Activated CD4-positive, alpha-beta T cell treated with anti-CD3 and anti-CD28 coated beads for 1 hour (primary cell): ENCODE results near the gene SCGB2B2.
"Not testable (repeated sequence)": the region's sequence is repeated elsewhere in the genome, so short reads cannot be mapped to it uniquely, and the experiment has no call there.

Source experiments
- DNase-seq: peaks from one replicate; pipeline ENCODE4 v3.0.0-alpha.2; 2020

SCGB2B2 gene

GRCh38 chr19:34668077-34668689 lies 8.8 kb downstream of the SCGB2B2 start:
- DNase-seq: not testable (repeated sequence)

- DNase-seq: no peak
These were observed 9.4 kb downstream of the SCGB2B2 start for GRCh38 chr19:34667349-34668076.

GRCh38 chr19:34666958-34667265 lies 10.0 kb downstream of the SCGB2B2 start:
- no peak for DNase-seq

- DNase-seq: no peak
These were observed 10.6 kb downstream of the SCGB2B2 start for GRCh38 chr19:34666200-34666957.

GRCh38 chr19:34665275-34665674 lies 11.7 kb downstream of the SCGB2B2 start:
- not testable (repeated sequence) for DNase-seq

GRCh38 chr19:34664870-34665269 lies 12.1 kb downstream of the SCGB2B2 start:
- no peak for DNase-seq

GRCh38 chr19:34664168-34664567 lies 12.8 kb downstream of the SCGB2B2 start:
- DNase-seq: no peak

GRCh38 chr19:34662919-34663318 lies 14.0 kb downstream of the SCGB2B2 start:
- peak; percentile 21 for DNase-seq

- no peak for DNase-seq
These were observed 15.6 kb downstream of the SCGB2B2 start for GRCh38 chr19:34661357-34661756.

- DNase-seq: no peak
These were observed 21.3 kb downstream of the SCGB2B2 start for GRCh38 chr19:34655651-34656050.

- no peak for DNase-seq
These were observed 22.2 kb downstream of the SCGB2B2 start for GRCh38 chr19:34654796-34655195.

- no peak for DNase-seq
These were observed 25.2 kb downstream of the SCGB2B2 start for GRCh38 chr19:34651747-34652146.

GRCh38 chr19:34649886-34650543 lies 26.9 kb downstream of the SCGB2B2 start:
- no peak for DNase-seq

- DNase-seq: no peak
These were observed 31.4 kb downstream of the SCGB2B2 start for GRCh38 chr19:34645551-34645950.

- DNase-seq: no peak
These were observed 31.9 kb downstream of the SCGB2B2 start for GRCh38 chr19:34644991-34645461.

GRCh38 chr19:34642241-34642640 lies 34.7 kb downstream of the SCGB2B2 start:
- no peak for DNase-seq

GRCh38 chr19:34639491-34640085 lies 37.4 kb downstream of the SCGB2B2 start:
- peak; percentile 53 for DNase-seq

- DNase-seq: no peak
These were observed 43.2 kb downstream of the SCGB2B2 start for GRCh38 chr19:34633802-34634201.
